ENCODE data around the gene NUP188. TPM values are rescaled to one million over a fixed set of nuclear protein-coding genes. Genes with fewer than 3 reads are reported as not detected.

Gene NUP188
- total and polyA plus RNA-seq, 2 experiments from 2014 or later: 25.5 to 117 TPM

DNA sequence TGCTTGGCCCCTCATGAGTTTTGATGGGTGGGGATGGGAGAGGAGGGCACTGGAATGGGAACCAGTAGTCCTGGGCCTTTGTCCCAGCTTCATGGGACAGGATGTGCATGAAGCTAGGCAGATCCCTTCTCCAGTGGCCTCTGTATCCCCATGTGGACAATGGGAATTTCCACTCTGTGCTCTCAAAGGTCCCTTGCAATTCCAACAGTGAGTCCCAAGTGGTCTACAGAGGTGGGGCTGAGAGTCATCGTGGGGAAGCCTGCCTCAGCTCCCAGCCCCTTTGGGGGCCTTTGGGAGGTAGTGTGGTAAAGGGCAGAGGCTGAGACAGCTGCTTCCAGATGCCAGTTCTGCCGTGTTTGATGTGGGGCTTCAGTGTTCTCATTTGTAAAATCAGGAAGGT, 28.6 kb upstream of the NUP188 start:
- H3K36me3 ChIP-seq (ENCODE audit: insufficient read depth): no peaks in the 10 kb centered on the region; the same call in 1 of the 2 replicates
- H3K27ac Mint-ChIP-seq: 0 out of 2 replicates have a peak overlapping the region, but pooled peaks have one; percentile 72
- H3K9me2 ChIP-seq (ENCODE audit: insufficient read depth): no peaks in the 10 kb centered on the region
- ATAC-seq (no peak), DNase-seq (ENCODE audit: low spot score) (no peak)
- no peaks in the 10 kb centered on the region for H4K20me1 ChIP-seq (replicated peaks; ENCODE audit: insufficient read depth)
- H3K4me2 ChIP-seq: no peak overlapping the region
- H3K36me3 Mint-ChIP-seq (ENCODE audit: low read depth): peaks cover 27% of the 10 kb centered on the region
- H3K27me3 Mint-ChIP-seq (ENCODE audit: insufficient read depth, low read depth, poor library complexity): peaks cover 12% of the 10 kb centered on the region
- H2AFZ ChIP-seq: no peak overlapping the region
- H3K27me3 ChIP-seq (ENCODE audit: insufficient read depth): no peaks in the 10 kb centered on the region
- no peak overlapping the region for H3K4me3 ChIP-seq
- 0 out of 2 replicates have a peak, but pooled peaks cover 2% of the 10 kb centered on the region for H3K79me2 ChIP-seq (replicated peaks; ENCODE audit: insufficient read depth)
- peaks cover 12% of the 10 kb centered on the region; the same call in 1 of the 2 replicates for H3F3A ChIP-seq (replicated peaks; ENCODE audit: low read depth)
- TF ChIP-seq ZNF331 (CRISPR knock-in tag; IDR thresholded peaks at IDR 0.05; ENCODE audit: low read depth) (no peak), STAT1 (IDR thresholded peaks at IDR 0.05; ENCODE audit: unreplicated experiment) (no peak), EZH2phosphoT487 (IDR thresholded peaks at IDR 0.05; ENCODE audit: unreplicated experiment) (no peak), POLR2AphosphoS5 (IDR thresholded peaks at IDR 0.05; ENCODE audit: low read depth) (no peak), ZNF114 (CRISPR knock-in tag; IDR thresholded peaks at IDR 0.05) (no peak)
- TF ChIP-seq, protein P1, sequence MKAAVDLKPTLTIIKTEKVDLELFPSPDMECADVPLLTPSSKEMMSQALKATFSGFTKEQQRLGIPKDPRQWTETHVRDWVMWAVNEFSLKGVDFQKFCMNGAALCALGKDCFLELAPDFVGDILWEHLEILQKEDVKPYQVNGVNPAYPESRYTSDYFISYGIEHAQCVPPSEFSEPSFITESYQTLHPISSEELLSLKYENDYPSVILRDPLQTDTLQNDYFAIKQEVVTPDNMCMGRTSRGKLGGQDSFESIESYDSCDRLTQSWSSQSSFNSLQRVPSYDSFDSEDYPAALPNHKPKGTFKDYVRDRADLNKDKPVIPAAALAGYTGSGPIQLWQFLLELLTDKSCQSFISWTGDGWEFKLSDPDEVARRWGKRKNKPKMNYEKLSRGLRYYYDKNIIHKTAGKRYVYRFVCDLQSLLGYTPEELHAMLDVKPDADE (IDR thresholded peaks at IDR 0.05): no peak
- H3K4me1 ChIP-seq (ENCODE audit: insufficient read depth): peaks cover 9% of the 10 kb centered on the region
- no peak overlapping the region for H3K4me3 Mint-ChIP-seq
- H3K4me1 Mint-ChIP-seq: peaks cover 16% of the 10 kb centered on the region
- no peaks in the 10 kb centered on the region for H3K9me3 Mint-ChIP-seq
- no peak overlapping the region for H3K27ac ChIP-seq (ENCODE audit: low read depth)

DNA sequence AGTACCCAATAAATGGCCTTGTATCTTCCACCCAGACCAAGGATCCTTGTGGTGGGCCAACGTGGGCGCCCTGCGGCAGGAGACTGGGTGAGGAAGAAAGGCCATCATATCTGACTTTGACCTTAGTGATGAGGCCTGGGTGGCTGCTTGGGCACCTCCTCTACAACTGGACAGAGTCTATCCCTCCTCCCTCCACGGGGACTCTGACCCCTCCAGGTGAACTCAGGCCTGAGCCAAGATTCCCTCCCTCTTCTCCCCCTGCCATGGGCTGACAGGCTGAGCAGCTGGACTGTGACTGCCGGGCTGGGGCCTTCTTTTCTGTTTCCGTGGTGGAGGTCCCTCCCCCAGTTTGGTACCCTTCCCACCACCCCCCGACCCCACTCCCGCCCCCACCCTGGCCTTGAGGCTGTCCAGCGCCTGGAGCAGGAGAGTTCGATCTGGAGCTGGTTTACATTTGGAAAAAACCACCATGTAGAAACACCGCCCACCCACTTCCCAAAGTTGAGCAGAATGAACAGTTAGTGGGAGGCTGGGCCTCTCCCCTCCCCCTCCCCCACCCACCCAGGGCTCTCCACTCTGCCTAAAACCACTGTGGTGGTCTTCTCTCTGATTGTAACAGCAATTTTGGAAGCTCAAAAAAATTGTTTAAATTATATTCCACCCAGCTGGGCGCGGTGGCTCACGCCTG, 28.0 kb upstream of the NUP188 start:
- Mint-ChIP-seq H3K27me3 (ENCODE audit: insufficient read depth, low read depth, poor library complexity) (peaks cover 12% of the 10 kb centered on the region), H3K27ac (0 out of 2 replicates have a peak overlapping the region, but pooled peaks have one; percentile 72), H3K4me3 (no peak overlapping the region), H3K36me3 (ENCODE audit: low read depth) (peaks cover 27% of the 10 kb centered on the region), H3K9me3 (no peaks in the 10 kb centered on the region), H3K4me1 (peaks cover 16% of the 10 kb centered on the region)
- H3K4me3 ChIP-seq: no peak overlapping the region
- no peak overlapping the region for H3K27ac ChIP-seq (ENCODE audit: low read depth)
- H4K20me1 ChIP-seq (replicated peaks; ENCODE audit: insufficient read depth): no peaks in the 10 kb centered on the region
- peaks cover 12% of the 10 kb centered on the region; the same call in 1 of the 2 replicates for H3F3A ChIP-seq (replicated peaks; ENCODE audit: low read depth)
- H3K4me2 ChIP-seq: no peak overlapping the region
- H2AFZ ChIP-seq: no peak overlapping the region
- H3K4me1 ChIP-seq (ENCODE audit: insufficient read depth): peaks cover 9% of the 10 kb centered on the region
- no peaks in the 10 kb centered on the region for H3K27me3 ChIP-seq (ENCODE audit: insufficient read depth)
- DNase-seq (ENCODE audit: low spot score) (no peak), ATAC-seq (no peak)
- H3K36me3 ChIP-seq (ENCODE audit: insufficient read depth): no peaks in the 10 kb centered on the region; the same call in 1 of the 2 replicates
- no peaks in the 10 kb centered on the region for H3K79me2 ChIP-seq (replicated peaks; ENCODE audit: insufficient read depth)
- no peaks in the 10 kb centered on the region for H3K9me2 ChIP-seq (ENCODE audit: insufficient read depth)
- TF ChIP-seq, protein P2, sequence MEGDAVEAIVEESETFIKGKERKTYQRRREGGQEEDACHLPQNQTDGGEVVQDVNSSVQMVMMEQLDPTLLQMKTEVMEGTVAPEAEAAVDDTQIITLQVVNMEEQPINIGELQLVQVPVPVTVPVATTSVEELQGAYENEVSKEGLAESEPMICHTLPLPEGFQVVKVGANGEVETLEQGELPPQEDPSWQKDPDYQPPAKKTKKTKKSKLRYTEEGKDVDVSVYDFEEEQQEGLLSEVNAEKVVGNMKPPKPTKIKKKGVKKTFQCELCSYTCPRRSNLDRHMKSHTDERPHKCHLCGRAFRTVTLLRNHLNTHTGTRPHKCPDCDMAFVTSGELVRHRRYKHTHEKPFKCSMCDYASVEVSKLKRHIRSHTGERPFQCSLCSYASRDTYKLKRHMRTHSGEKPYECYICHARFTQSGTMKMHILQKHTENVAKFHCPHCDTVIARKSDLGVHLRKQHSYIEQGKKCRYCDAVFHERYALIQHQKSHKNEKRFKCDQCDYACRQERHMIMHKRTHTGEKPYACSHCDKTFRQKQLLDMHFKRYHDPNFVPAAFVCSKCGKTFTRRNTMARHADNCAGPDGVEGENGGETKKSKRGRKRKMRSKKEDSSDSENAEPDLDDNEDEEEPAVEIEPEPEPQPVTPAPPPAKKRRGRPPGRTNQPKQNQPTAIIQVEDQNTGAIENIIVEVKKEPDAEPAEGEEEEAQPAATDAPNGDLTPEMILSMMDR (conservative IDR thresholded peaks at IDR 0.05; ENCODE audit: low read depth in 2 of 2): no peak
- TF ChIP-seq EZH2phosphoT487 (IDR thresholded peaks at IDR 0.05; ENCODE audit: unreplicated experiment) (no peak), STAT1 (IDR thresholded peaks at IDR 0.05; ENCODE audit: unreplicated experiment) (no peak), NANOG (IDR thresholded peaks at IDR 0.05; ENCODE audit: borderline replicate concordance) (no peak), ZNF114 (CRISPR knock-in tag; IDR thresholded peaks at IDR 0.05) (no peak), CREB1 (CRISPR knock-in tag; IDR thresholded peaks at IDR 0.05; ENCODE audit: low read depth) (no peak), EZH2 (IDR thresholded peaks at IDR 0.05; ENCODE audit: low read depth, unreplicated experiment) (no peak)
- TF ChIP-seq, protein P3, sequence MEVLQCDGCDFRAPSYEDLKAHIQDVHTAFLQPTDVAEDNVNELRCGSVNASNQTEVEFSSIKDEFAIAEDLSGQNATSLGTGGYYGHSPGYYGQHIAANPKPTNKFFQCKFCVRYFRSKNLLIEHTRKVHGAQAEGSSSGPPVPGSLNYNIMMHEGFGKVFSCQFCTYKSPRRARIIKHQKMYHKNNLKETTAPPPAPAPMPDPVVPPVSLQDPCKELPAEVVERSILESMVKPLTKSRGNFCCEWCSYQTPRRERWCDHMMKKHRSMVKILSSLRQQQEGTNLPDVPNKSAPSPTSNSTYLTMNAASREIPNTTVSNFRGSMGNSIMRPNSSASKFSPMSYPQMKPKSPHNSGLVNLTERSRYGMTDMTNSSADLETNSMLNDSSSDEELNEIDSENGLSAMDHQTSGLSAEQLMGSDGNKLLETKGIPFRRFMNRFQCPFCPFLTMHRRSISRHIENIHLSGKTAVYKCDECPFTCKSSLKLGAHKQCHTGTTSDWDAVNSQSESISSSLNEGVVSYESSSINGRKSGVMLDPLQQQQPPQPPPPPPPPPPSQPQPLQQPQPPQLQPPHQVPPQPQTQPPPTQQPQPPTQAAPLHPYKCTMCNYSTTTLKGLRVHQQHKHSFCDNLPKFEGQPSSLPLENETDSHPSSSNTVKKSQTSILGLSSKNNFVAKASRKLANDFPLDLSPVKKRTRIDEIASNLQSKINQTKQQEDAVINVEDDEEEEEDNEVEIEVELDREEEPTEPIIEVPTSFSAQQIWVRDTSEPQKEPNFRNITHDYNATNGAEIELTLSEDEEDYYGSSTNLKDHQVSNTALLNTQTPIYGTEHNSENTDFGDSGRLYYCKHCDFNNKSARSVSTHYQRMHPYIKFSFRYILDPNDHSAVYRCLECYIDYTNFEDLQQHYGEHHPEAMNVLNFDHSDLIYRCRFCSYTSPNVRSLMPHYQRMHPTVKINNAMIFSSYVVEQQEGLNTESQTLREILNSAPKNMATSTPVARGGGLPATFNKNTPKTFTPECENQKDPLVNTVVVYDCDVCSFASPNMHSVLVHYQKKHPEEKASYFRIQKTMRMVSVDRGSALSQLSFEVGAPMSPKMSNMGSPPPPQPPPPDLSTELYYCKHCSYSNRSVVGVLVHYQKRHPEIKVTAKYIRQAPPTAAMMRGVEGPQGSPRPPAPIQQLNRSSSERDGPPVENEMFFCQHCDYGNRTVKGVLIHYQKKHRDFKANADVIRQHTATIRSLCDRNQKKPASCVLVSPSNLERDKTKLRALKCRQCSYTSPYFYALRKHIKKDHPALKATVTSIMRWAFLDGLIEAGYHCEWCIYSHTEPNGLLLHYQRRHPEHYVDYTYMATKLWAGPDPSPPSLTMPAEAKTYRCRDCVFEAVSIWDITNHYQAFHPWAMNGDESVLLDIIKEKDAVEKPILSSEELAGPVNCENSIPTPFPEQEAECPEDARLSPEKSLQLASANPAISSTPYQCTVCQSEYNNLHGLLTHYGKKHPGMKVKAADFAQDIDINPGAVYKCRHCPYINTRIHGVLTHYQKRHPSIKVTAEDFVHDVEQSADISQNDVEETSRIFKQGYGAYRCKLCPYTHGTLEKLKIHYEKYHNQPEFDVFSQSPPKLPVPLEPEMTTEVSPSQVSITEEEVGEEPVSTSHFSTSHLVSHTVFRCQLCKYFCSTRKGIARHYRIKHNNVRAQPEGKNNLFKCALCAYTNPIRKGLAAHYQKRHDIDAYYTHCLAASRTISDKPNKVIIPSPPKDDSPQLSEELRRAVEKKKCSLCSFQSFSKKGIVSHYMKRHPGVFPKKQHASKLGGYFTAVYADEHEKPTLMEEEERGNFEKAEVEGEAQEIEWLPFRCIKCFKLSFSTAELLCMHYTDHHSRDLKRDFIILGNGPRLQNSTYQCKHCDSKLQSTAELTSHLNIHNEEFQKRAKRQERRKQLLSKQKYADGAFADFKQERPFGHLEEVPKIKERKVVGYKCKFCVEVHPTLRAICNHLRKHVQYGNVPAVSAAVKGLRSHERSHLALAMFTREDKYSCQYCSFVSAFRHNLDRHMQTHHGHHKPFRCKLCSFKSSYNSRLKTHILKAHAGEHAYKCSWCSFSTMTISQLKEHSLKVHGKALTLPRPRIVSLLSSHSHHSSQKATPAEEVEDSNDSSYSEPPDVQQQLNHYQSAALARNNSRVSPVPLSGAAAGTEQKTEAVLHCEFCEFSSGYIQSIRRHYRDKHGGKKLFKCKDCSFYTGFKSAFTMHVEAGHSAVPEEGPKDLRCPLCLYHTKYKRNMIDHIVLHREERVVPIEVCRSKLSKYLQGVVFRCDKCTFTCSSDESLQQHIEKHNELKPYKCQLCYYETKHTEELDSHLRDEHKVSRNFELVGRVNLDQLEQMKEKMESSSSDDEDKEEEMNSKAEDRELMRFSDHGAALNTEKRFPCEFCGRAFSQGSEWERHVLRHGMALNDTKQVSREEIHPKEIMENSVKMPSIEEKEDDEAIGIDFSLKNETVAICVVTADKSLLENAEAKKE (CRISPR knock-in tag; IDR thresholded peaks at IDR 0.05): no peak

Measured in GM23338 (cell line).